GM12873 (cell line): ENCODE data around the gene NFIC.

Experiments
- CTCF ChIP-seq: IDR thresholded peaks from 2 replicates; pipeline ENCODE4 v1.5.1; 2012; ENCODE audit warnings: low read depth, mild to moderate bottlenecking, moderate library complexity, low read length, control low read depth; ENCODE audit not compliant: insufficient read depth; ENCODE audit errors: missing control alignments

The NFIC gene

GRCh38 chr19:3504735-3505134 lies 138.4 kb downstream of the NFIC start:
- no peak for TF ChIP-seq CTCF

- TF ChIP-seq CTCF = no peak
Measured at GRCh38 chr19:3505598-3506383, 139.4 kb downstream of the NFIC start, which contains the start of gene FZR1. FZR1 (plus strand) TSS chr19:3506311; CDS start chr19:3522990, 16,679 bp downstream.

DNA sequence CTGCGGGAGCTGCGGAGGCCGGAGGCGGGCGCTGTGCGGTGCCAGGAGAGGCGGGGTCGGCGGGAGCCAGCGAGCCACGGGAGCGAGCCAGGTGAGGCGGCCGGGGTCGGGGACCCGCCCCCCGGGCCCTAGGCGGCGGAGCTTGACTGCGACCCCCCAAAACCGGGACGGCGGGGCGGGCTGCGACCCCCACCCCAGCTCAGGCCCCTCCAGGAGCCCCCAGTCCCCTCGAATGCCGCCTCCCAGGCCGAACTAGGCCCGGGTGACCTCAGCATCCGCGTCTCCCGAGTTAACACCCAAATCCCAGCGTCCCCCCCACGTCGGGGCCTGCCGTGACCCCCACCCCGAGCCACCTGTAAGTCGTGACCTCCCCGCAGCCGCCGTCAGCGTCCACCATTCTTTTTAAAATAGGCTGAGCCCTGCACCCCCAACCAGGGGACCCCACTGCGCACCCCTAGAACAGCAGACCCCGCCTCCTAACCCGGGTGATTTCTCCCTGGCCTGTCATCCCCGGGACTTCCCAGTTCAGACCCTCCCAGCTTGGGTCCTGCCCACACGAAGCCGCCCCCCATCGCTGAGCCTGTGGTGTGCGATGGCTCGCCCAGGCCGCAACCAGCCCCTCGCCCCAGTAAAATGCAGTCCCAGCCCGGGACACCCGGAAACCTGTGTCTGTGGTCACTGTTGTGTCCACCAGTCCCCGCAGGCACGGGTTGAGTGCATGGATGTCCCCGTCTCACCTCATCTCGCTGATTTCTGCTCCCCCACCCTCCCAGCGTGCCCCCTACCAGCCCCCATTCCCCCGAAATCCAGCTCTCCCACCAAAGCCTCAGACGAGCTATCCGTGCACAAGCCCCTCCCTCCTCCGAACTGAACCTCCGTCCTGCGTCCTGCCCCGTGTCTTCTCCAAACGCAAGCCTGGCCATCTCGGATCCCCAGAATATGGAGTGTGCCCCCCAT lies 140.3 kb downstream of the NFIC start:
- no peak for TF ChIP-seq CTCF

GRCh38 chr19:3507371-3508120 lies 141.2 kb downstream of the NFIC start:
- no peak for TF ChIP-seq CTCF

- TF ChIP-seq CTCF = no peak
Measured at GRCh38 chr19:3508771-3509535, 142.6 kb downstream of the NFIC start.

GRCh38 chr19:3509566-3509989 lies 143.2 kb downstream of the NFIC start:
- no peak for TF ChIP-seq CTCF
